ENCODE results near the gene DHX30.

- TF ChIP-seq CTCF (IDR thresholded peaks at IDR 0.05) (no peak), POLR2A (IDR thresholded peaks at IDR 0.05) (no peak), EP300 (IDR thresholded peaks at IDR 0.05) (no peak)
Observed at GRCh38 chr3:47882338-47882737, 79.4 kb downstream of the DHX30 start.

Measured in ovary (tissue), 3 donors.